ENCODE measurements around the gene ACTL7A.

ACTL7A gene

DNA sequence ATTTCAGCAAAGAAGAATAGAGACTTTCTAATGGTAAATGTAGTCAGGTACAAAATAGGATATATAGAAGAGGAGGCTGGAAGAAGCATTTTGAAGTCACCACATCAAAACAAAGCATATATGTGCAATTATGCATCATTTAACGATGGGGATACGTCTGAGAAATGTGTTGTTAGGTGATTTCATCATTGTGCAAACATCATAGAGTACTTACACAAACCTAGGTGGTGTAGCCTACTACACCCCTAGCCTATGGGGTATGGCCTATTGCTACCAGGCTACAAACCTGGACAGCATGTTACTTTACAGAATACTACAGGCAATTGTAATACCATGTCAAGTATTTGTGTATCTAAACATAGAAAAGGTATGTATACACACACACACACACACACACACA lies 43.4 kb downstream of the ACTL7A start:
- no peak for DNase-seq (ENCODE audit: low spot score)
- no peak for TF ChIP-seq CTCF (IDR thresholded peaks at IDR 0.05; ENCODE audit: extremely low read depth, missing control alignments)

DNA sequence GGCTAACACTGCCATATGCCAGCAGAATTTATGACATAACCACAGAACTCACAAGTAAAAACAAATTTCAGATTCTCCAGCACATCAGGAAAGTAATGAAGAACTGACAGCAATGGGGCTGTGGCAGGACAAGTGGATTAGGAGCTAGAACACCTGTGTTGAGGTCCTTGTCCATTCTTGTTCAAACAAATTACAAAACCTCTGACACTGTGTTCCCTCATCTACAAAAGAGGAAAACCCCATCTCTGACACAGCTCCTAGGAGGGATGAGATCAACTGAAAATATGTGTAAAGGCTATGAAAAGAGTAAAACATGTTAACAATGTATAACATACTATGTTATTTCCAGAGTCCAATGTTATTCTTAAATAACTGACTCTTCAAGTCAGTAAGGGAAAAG lies 48.3 kb downstream of the ACTL7A start:
- TF ChIP-seq CTCF (IDR thresholded peaks at IDR 0.05; ENCODE audit: extremely low read depth, missing control alignments) = no peak
- no peak for DNase-seq (ENCODE audit: low spot score)

- no peak for TF ChIP-seq CTCF (IDR thresholded peaks at IDR 0.05; ENCODE audit: extremely low read depth, missing control alignments)
- no peak for DNase-seq (ENCODE audit: low spot score)
Observed at GRCh38 chr9:108910914-108911313, 48.8 kb downstream of the ACTL7A start.

- TF ChIP-seq CTCF (IDR thresholded peaks at IDR 0.05; ENCODE audit: extremely low read depth, missing control alignments) = no peak
Observed at GRCh38 chr9:108911820-108912219, 49.8 kb downstream of the ACTL7A start.

More at GRCh38 chr9:108911820-108912219, 49.8 kb downstream of the ACTL7A start:
- DNase-seq (ENCODE audit: low spot score) = no peak

Data from GM20000 (cell line).